T-helper 1 cell treated with Interleukin-12 subunit alpha and Interleukin-12 subunit beta and Interleukin-4 antibody, amounts not matched to agents 30 μg/mL and 1 μg/mL, for 36 hours (primary cell): Measurements from ENCODE around the gene REL.
A peak's percentile ranks its signal among the peaks of the same experiment; 100 is the strongest.
"Not testable (repeated sequence)": the region's sequence is repeated elsewhere in the genome, so short reads cannot be mapped to it uniquely, and the experiment has no call there.

Source experiments
- H3K27ac Mint-ChIP-seq: one replicate; pipeline ENCODE4 v1.8.0; 2021; ENCODE audit warnings: mild to moderate bottlenecking, mixed read lengths
- H3K27me3 Mint-ChIP-seq: one replicate; pipeline ENCODE4 v1.8.0; 2021; ENCODE audit warnings: low read depth, mixed read lengths
- H3K36me3 Mint-ChIP-seq: one replicate; pipeline ENCODE4 v1.8.0; 2021; ENCODE audit warnings: low read depth, mixed read lengths
- H3K4me1 Mint-ChIP-seq: one replicate; pipeline ENCODE4 v1.8.0; 2021; ENCODE audit warnings: low read depth, mixed read lengths
- H3K4me3 Mint-ChIP-seq: one replicate; pipeline ENCODE4 v1.8.0; 2021; ENCODE audit warnings: mild to moderate bottlenecking, moderate library complexity, mixed read lengths
- H3K9me3 Mint-ChIP-seq: one replicate; pipeline ENCODE4 v1.8.0; 2021; ENCODE audit warnings: mixed read lengths

The REL gene

DNA sequence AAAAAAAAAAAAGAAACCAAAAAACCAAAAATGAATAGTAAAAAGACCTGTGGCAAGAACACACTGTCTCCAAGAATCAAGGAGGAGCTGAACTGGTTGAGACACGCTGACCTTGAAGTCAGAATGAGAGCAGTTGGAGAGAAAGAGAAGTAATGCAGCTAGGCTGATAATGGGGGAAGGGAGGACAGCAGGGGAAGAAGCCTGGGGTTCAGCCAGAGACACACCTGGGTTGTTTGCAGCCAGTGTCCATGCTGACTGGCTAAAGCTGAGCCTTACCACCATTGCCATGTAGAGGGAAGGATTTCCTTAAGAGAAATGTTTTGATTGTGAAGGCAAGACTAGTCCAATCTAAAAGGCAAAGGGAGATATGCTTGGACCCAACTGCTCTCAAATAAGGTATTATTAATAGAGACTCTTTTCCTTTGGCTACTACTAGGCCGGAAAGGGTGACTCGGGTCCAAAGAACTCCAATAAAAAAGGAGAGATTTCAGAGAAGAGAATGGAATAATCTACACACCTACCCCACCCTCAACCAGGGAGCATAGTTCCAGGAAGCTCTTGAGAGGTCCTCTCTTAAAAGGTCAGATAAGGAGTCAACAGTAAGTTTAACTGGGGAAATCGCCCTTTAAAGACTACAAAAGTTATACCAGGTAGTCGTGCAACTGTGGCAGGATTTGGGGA is 25.2 kb upstream of the REL start:
- Mint-ChIP-seq H3K27me3 (no peaks in the 10 kb centered on the region), H3K27ac (no peak overlapping the region), H3K4me1 (peaks cover 1% of the 10 kb centered on the region), H3K9me3 (no peaks in the 10 kb centered on the region), H3K36me3 (no peaks in the 10 kb centered on the region), H3K4me3 (no peak overlapping the region)

DNA sequence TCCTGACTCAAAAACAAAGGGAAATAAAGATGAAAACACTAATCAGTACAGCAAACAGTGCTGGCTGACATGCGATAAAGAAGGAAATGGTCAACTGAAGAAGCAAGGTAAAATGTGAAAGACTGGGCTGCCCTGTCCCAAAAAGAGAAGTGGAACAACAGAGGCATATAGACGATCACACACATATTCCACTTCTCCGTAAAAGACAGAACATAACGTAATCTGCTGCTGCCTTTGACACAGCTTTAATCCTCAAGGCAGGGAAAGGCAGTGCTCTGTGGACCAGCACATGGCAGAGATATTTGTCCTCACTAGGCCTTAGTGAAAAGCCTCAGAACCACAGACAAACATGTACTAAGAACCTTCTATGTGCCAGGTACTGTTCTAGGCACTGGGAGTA is 24.3 kb upstream of the REL start:
- Mint-ChIP-seq H3K4me1 (no peaks in the 10 kb centered on the region), H3K36me3 (no peaks in the 10 kb centered on the region), H3K4me3 (no peak overlapping the region), H3K27me3 (peaks cover 5% of the 10 kb centered on the region), H3K9me3 (no peaks in the 10 kb centered on the region), H3K27ac (no peak overlapping the region)

DNA sequence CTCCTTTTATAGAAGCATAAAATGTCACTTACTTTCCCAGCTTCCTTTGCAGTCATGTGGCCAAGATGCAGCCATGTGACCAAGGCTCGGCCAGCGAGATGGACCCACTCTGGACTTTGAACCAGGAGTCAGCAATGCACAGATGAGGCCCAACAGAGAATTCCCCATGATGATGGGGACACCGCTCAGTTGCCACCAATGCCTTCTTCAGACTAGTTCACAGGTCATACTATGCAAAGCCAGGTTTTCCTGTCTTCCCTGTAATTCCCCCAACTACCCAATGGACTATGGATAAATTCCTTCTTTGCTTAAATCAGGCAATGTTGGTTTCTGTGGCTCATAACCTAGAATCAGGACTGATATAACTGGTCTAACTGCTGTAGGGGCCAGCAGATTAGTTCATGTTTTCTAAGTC is 22.5 kb upstream of the REL start:
- H3K36me3 Mint-ChIP-seq = no peaks in the 10 kb centered on the region
- no peaks in the 10 kb centered on the region for H3K9me3 Mint-ChIP-seq
- peaks cover 5% of the 10 kb centered on the region for H3K27me3 Mint-ChIP-seq
- H3K4me1 Mint-ChIP-seq = peaks cover 2% of the 10 kb centered on the region
- no peak overlapping the region for H3K4me3 Mint-ChIP-seq
- no peak overlapping the region for H3K27ac Mint-ChIP-seq

DNA sequence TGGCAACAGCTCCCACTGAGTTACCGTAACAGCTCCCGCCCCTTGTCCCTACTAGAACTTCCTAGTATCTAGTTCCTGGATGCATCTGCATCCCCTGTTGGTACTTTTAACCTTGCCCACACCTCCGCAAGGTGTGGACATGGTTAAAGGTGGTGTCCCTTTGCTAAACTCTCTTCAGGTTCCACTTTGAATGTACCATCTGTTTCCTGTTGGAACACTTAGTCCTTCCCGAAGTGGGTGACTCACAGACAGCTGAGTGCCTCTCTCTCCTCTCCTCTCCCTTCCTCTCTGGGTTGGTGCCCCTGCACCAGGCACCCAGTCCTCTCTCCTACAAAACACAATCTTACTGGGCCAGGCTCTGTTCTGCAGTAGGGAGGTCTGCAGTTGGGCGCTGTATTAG is 19.6 kb upstream of the REL start:
- no peak overlapping the region for H3K27ac Mint-ChIP-seq
- peaks cover 20% of the 10 kb centered on the region for H3K9me3 Mint-ChIP-seq
- peaks cover 6% of the 10 kb centered on the region for H3K36me3 Mint-ChIP-seq

GRCh38 chr2:60862642-60863041 is 18.7 kb upstream of the REL start:
- peaks cover 27% of the 10 kb centered on the region for H3K9me3 Mint-ChIP-seq
- peaks cover 12% of the 10 kb centered on the region for H3K36me3 Mint-ChIP-seq
- no peak overlapping the region for H3K4me3 Mint-ChIP-seq
- H3K27ac Mint-ChIP-seq = no peak overlapping the region
- peaks cover 8% of the 10 kb centered on the region for H3K4me1 Mint-ChIP-seq
- H3K27me3 Mint-ChIP-seq = peaks cover 5% of the 10 kb centered on the region

More for the DNA sequence above, 19.6 kb upstream of the REL start:
- Mint-ChIP-seq H3K27me3 (peaks cover 5% of the 10 kb centered on the region), H3K4me1 (peaks cover 2% of the 10 kb centered on the region), H3K4me3 (no peak overlapping the region)

DNA sequence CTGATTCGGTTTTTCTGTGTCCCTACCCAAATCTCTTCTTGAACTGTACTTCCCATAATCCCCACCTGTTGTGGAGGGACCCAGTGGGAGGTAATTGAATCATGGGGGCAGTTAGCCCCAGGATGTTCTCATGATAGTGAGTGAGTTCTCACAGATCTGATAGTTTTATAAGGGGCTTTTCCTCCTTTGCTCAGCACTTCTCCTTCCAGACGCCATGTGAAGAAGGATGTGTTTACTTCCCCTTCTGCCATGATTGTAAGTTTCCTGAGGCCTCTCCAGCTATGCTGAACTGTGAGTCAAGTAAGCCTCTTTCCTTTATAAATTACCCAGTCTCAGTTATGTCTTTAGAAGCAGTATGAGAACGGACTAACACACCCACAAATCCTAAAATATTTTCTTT is 16.0 kb upstream of the REL start:
- Mint-ChIP-seq H3K9me3 (peaks cover 37% of the 10 kb centered on the region), H3K4me1 (peaks cover 13% of the 10 kb centered on the region), H3K36me3 (peaks cover 18% of the 10 kb centered on the region)
- H3K27ac Mint-ChIP-seq, H3K4me3 Mint-ChIP-seq, H3K27me3 Mint-ChIP-seq: not testable (repeated sequence)

DNA sequence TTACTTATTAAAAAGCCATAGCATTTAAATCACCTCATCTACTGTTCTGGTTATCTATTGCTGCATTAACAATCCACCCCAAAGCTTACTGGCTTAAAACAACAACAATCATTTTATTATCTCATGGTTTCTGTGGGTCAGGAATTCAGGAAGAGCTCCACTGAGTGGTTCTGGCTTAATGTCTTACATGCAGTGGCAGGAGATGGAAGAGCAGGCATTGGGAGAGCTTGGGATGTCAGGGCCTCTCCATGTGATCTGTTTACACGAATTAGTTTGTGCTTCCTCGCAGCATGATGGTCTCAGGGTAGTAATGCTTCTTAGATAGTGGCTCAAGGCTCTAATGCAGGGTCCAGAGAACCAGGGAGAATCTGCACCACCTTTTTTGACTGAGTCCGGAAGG is 14.4 kb upstream of the REL start:
- peaks cover 18% of the 10 kb centered on the region for H3K36me3 Mint-ChIP-seq
- peak overlapping the region; percentile 34 for H3K27ac Mint-ChIP-seq
- peaks cover 37% of the 10 kb centered on the region for H3K9me3 Mint-ChIP-seq
- peaks cover under 1% of the 10 kb centered on the region for H3K27me3 Mint-ChIP-seq
- H3K4me3 Mint-ChIP-seq = no peak overlapping the region
- peaks cover 14% of the 10 kb centered on the region for H3K4me1 Mint-ChIP-seq

DNA sequence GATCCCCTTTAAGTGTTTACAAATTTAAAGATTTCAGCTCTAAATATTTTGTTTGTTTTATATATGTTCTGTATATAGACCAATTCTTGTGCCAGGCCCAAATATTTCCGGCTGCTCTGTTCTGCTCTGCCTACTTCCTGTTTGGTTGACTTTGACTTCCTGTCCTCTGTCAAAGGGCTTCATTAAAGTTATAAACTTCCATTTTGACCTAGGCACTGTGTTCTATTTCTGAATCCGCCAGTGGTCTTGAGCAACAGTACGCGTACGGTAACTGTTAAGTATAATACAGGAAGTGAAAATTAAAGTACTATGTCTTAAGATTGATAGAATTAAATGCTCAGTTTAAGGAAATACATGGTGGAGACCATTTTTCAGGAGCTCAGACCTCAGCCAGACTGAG is 13.5 kb upstream of the REL start:
- H3K36me3 Mint-ChIP-seq = peaks cover 18% of the 10 kb centered on the region
- H3K27me3 Mint-ChIP-seq = no peaks in the 10 kb centered on the region

DNA sequence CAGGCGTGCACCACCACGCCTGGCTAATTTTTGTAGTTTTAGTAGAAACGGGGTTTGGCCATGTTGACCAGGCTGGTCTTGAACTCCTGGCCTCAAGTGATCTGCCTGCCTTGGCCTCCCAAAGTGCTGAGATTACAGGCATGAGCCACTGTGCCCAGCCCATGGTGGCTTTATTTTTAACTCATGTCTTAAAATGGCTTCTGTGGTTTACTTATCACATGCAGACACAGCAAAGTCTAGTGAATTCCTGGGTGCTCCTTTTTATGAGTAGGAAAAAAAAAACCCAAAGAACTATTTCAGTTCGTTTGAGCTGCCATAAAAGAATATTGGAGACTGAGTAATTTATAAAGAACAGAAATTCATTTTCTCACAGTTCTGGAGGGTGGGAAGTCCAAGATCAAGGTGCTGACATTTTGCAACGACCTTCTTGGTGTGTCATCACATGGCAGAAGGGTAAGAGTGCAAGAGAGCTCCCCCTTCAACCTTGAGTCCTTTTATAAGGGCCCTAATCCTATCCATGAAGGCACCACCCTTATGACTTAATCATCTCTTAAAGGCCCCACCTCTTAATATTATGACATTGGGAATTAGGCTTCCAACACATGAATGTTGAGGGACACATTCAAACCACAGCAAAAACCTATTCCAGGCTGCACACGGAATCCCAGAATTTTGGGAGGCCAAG is 12.6 kb upstream of the REL start:
- H3K27ac Mint-ChIP-seq = no peak overlapping the region
- H3K27me3 Mint-ChIP-seq = no peaks in the 10 kb centered on the region
- H3K9me3 Mint-ChIP-seq = peaks cover 37% of the 10 kb centered on the region
- H3K36me3 Mint-ChIP-seq = peaks cover 18% of the 10 kb centered on the region
- H3K4me3 Mint-ChIP-seq = no peak overlapping the region
- H3K4me1 Mint-ChIP-seq = peaks cover 19% of the 10 kb centered on the region

More for the DNA sequence above, 13.5 kb upstream of the REL start:
- Mint-ChIP-seq H3K9me3 (peaks cover 37% of the 10 kb centered on the region), H3K27ac (peak overlapping the region; percentile 85), H3K4me3 (peak overlapping the region; percentile 25), H3K4me1 (peaks cover 19% of the 10 kb centered on the region)

GRCh38 chr2:60872510-60872928 is 8.9 kb upstream of the REL start:
- Mint-ChIP-seq H3K4me1 (peaks cover 14% of the 10 kb centered on the region), H3K36me3 (peaks cover 7% of the 10 kb centered on the region), H3K4me3 (no peak overlapping the region), H3K9me3 (peaks cover 11% of the 10 kb centered on the region), H3K27me3 (no peaks in the 10 kb centered on the region), H3K27ac (no peak overlapping the region)

DNA sequence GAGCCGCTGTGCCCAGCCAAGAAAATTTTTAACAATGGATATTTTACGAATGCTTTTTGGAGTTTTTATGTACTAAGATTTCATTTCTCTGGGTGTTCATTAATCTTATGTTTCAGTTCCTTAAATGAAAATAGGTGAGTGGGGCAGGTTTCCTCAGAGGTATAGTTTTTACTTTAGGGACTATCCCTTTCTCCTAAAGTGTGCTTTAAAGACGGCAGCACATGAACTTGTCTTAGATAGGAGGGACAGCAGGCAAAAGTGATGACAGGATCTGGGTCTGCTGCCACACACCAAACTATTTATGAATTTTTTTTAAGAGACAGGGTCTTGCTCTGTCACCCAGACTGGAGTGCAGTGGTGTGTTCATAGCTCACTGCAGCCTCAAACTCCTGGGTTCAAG is 8.0 kb upstream of the REL start:
- H3K27ac Mint-ChIP-seq = no peak overlapping the region
- H3K27me3 Mint-ChIP-seq = no peaks in the 10 kb centered on the region
- no peak overlapping the region for H3K4me3 Mint-ChIP-seq
- peaks cover 9% of the 10 kb centered on the region for H3K4me1 Mint-ChIP-seq
- H3K9me3 Mint-ChIP-seq = peaks cover 3% of the 10 kb centered on the region
- no peaks in the 10 kb centered on the region for H3K36me3 Mint-ChIP-seq

DNA sequence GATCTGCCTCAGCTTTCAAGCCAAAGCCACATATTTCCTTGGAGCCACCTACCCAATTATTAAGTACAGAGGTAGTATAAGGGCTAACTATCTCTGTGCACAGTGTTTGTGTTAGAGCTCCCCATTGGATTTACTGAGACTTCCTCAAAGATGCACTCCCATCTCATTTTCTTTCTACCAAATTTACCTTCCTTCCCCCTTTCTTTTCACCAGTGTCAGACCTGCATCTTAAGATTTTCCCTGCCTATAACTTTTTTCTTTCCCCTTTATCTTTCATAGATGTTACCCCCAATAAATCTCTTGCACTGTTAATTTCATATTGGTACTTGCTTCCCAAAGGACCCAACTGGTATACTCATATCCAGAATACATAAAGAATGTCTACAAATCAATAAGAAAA is 5.9 kb upstream of the REL start:
- H3K36me3 Mint-ChIP-seq = no peaks in the 10 kb centered on the region
- no peak overlapping the region for H3K27ac Mint-ChIP-seq
- no peaks in the 10 kb centered on the region for H3K27me3 Mint-ChIP-seq
- no peak overlapping the region for H3K4me3 Mint-ChIP-seq
- H3K9me3 Mint-ChIP-seq = no peaks in the 10 kb centered on the region
- peaks cover 9% of the 10 kb centered on the region for H3K4me1 Mint-ChIP-seq

- Mint-ChIP-seq H3K4me3 (peak overlapping the region; percentile 93), H3K9me3 (no peaks in the 10 kb centered on the region), H3K36me3 (peaks cover 17% of the 10 kb centered on the region), H3K27me3 (no peaks in the 10 kb centered on the region), H3K27ac (peak overlapping the region; percentile 96), H3K4me1 (peaks cover 23% of the 10 kb centered on the region)
Observed at GRCh38 chr2:60880643-60881046, 729 bp upstream of the REL start.

DNA sequence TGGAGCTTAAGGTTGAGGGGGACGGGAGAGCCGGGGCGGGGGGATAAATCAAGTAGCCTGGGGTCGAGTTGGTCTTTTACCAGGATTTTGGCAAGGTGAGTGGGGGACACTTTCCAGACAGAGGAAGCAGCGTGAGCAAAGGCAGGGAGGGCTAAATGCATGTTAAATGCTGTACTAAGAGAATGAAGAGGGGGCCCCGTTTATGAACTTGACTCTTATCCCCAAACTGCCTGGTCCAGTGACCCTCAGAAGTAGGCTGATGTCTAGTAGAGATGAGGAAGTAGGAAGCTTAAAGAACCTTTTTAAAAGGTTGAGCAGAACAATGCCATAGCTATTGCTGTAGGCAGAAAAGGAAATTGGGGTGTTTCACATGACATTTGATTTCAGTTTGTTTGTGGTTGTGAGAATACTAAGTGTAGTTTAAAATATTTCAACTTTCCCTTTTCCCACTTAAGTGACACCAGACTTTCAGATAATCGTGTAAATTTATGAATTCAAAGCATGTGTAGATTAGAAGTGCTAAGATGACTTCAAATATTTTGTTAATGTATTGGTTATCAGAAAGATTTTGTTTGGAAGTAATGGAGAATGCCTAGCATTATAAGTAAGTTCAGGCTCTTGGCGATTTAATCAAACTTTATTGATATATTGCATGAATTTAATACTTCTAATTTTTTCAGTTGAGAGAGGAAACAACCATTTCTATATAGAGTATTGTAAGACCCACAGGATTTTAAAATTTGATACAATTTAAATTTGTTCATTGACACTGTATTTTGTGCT is 1.8 kb downstream of the REL start:
- Mint-ChIP-seq H3K27me3 (no peaks in the 10 kb centered on the region), H3K9me3 (no peaks in the 10 kb centered on the region), H3K27ac (peak overlapping the region; percentile 96), H3K4me3 (peak overlapping the region; percentile 100), H3K36me3 (peaks cover 19% of the 10 kb centered on the region), H3K4me1 (peaks cover 31% of the 10 kb centered on the region)

- peak overlapping the region; percentile 100 for H3K4me3 Mint-ChIP-seq
- no peaks in the 10 kb centered on the region for H3K27me3 Mint-ChIP-seq
- no peaks in the 10 kb centered on the region for H3K9me3 Mint-ChIP-seq
- H3K4me1 Mint-ChIP-seq = peaks cover 36% of the 10 kb centered on the region
- H3K27ac Mint-ChIP-seq = peak overlapping the region; percentile 96
- H3K36me3 Mint-ChIP-seq = peaks cover 21% of the 10 kb centered on the region
Observed at GRCh38 chr2:60883896-60884295, 2.5 kb downstream of the REL start.
